HG03039 (cell line): ENCODE measurements around the gene EIF3J.
"Not testable (repeated sequence)": the region's sequence is repeated elsewhere in the genome, so short reads cannot be mapped to it uniquely, and the experiment has no call there.

Experiments
- ATAC-seq: cut with Tn5 transposase; IDR thresholded peaks from one replicate; pipeline ENCODE4 v1.9.1; 2021; ENCODE audit warnings: mild to moderate bottlenecking, moderate library complexity; ENCODE audit not compliant: unreplicated experiment

Gene EIF3J

GRCh38 chr15:44536962-44537734, at the start of gene EIF3J:
Gene EIF3J (plus strand): TSS chr15:44537147. CDS start chr15:44537195, 48 bp downstream.
- ATAC-seq, result peak; percentile 84

- no peak for ATAC-seq
These were observed 47.5 kb upstream of the EIF3J start for GRCh38 chr15:44489464-44489863.

- ATAC-seq, result no peak
These were observed 46.3 kb upstream of the EIF3J start for GRCh38 chr15:44490622-44491021.

- ATAC-seq, result no peak
These were observed 44.9 kb upstream of the EIF3J start for GRCh38 chr15:44492040-44492439.

- ATAC-seq, result no peak
These were observed 44.3 kb upstream of the EIF3J start for GRCh38 chr15:44492672-44493071.

- no peak for ATAC-seq
These were observed 41.4 kb upstream of the EIF3J start for GRCh38 chr15:44495562-44495961.

- no peak for ATAC-seq
These were observed 36.4 kb upstream of the EIF3J start for GRCh38 chr15:44500555-44500954.

- no peak for ATAC-seq
These were observed 35.1 kb upstream of the EIF3J start for GRCh38 chr15:44501768-44502366.

- no peak for ATAC-seq
These were observed 20.5 kb upstream of the EIF3J start for GRCh38 chr15:44516436-44516835.

GRCh38 chr15:44519537-44519936, 17.4 kb upstream of the EIF3J start:
- no peak for ATAC-seq

- no peak for ATAC-seq
These were observed 11.9 kb upstream of the EIF3J start for GRCh38 chr15:44525018-44525417.

- no peak for ATAC-seq
These were observed 9.7 kb upstream of the EIF3J start for GRCh38 chr15:44527241-44527640.

- ATAC-seq, result no peak
These were observed 6.9 kb upstream of the EIF3J start for GRCh38 chr15:44529864-44530604.

- ATAC-seq, result no peak
These were observed 6.3 kb upstream of the EIF3J start for GRCh38 chr15:44530653-44531052.

- ATAC-seq, result not testable (repeated sequence)
These were observed 4.7 kb upstream of the EIF3J start for GRCh38 chr15:44532275-44532674.

- no peak for ATAC-seq
These were observed 4.3 kb upstream of the EIF3J start for GRCh38 chr15:44532689-44533088.

- no peak for ATAC-seq
These were observed 1.9 kb upstream of the EIF3J start for GRCh38 chr15:44535092-44535491.

- ATAC-seq, result no peak
These were observed 1.2 kb upstream of the EIF3J start for GRCh38 chr15:44535523-44536301.

- ATAC-seq, result peak; percentile 51
These were observed 515 bp upstream of the EIF3J start for GRCh38 chr15:44536302-44536961.

- ATAC-seq, result no peak
These were observed 841 bp downstream of the EIF3J start for GRCh38 chr15:44537735-44538240.
